A549 treated with DMSO at 1 μM for 4 hours (cell line): ENCODE results near the gene VSTM5. TPM values are rescaled to one million over a fixed set of nuclear protein-coding genes. Genes with fewer than 3 reads are reported as not detected.

ENCODE experiments used
- total RNA-seq: library from RNA; stranded (reverse); fragments of 200-300 nt; extraction: Qiagen RNA extraction; gene quantifications from 5 replicates; pipeline ENCODE4 v1.2.3, GENCODE V29; 2022; ENCODE audit warnings: low read depth

The VSTM5 gene, protein sequence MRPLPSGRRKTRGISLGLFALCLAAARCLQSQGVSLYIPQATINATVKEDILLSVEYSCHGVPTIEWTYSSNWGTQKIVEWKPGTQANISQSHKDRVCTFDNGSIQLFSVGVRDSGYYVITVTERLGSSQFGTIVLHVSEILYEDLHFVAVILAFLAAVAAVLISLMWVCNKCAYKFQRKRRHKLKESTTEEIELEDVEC
- total RNA-seq: 0.07 TPM in 1 of 5 replicates, not detected in the others

DNA sequence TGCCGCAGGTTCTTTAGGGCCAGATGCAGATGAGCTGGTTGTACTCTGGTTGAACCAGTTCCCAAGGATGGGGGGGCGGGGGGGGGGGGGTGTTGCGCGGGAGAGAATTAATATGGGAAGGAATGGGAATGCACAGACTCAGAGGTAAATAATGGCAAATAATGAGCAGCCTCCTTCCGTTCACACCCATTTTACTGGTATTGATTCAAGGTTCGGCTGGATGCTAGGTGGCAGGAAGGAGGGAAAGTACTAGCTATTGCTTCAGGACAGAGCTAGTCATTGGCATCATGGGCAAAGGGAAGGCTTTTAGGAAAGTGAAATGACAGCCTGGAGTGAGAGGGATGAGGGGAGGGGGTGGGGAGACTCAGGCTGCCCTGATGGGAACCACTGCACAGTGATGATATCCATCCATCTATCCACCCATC, at the start of gene VSTM5:
Gene VSTM5 (minus strand): TSS at position 25 of the 425 bp plus-strand sequence. CDS start 116 bp downstream, outside the sequence.

DNA sequence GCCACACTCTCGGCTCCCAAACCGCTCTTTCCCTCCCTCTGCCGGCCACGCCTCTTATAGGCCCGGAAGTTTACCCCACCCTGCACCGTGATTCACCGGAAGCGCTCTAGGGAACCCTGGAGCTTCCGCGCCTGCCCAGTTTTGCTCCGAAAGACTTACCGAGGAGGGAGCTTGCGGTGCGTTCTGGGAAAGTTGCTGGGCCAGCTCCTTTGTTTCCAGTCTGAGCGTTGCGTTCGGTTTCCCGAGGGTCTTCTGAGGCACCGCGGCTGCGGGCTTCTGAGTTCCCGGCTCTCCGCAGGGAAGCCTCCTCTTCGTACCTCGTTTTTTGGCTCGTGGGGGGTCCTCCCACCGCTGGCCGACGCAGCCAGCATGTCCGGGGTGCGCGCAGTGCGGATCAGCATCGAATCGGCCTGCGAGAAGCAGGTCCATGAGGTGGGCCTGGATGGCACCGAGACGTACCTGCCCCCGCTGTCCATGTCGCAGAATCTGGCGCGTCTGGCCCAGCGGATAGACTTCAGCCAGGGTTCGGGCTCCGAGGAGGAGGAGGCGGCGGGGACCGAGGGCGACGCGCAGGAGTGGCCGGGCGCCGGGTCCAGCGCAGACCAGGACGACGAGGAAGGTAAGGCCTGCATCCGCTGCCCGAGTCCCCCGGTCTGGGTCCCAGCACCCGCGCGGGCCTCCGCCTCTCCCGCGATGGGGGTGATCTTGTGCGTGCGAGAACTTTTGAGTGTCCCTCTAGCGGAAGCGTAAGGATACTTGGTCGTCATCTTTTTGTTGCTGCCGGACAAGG, 66.1 kb downstream of the VSTM5 start, which contains the start of gene MED17:
Gene MED17 (plus strand): TSS at position 138 of the 790 bp plus-strand sequence. CDS start 232 bp downstream, at position 370.

Other genes starting within 250 kb of the VSTM5 start
- 5.6 to 7.5 TPM (median 6.7 TPM) in 5 replicates for gene CEP295, start 188.9 kb downstream of the VSTM5 start, total RNA-seq
- 87.4 to 105 TPM (median 92.0 TPM) in 5 replicates for gene TAF1D, start 109.1 kb downstream of the VSTM5 start, total RNA-seq
- 11.3 to 16.2 TPM (median 12.1 TPM) in 5 replicates for gene C11orf54, start 108.9 kb downstream of the VSTM5 start, total RNA-seq
- 19.4 to 23.9 TPM (median 22.5 TPM) in 5 replicates for gene MED17, start 66.3 kb downstream of the VSTM5 start, total RNA-seq
- gene HEPHL1, start 170.7 kb upstream of the VSTM5 start, total RNA-seq: not detected in 5 replicates